ENCODE data around the gene PTDSS2.

Gene PTDSS2

GRCh38 chr11:474914-475506 is 24.9 kb downstream of the PTDSS2 start:
- no peaks in the 10 kb centered on the region for H3K4me1 ChIP-seq (ENCODE audit: control insufficient read depth, low read length)
- peaks cover 3% of the 10 kb centered on the region; the same call in 1 of the 2 replicates for H3K36me3 ChIP-seq (ENCODE audit: control insufficient read depth, low read length)
- H3K27me3 ChIP-seq (ENCODE audit: control insufficient read depth, low read length) = no peaks in the 10 kb centered on the region
- H3K9me3 ChIP-seq (ENCODE audit: control insufficient read depth, insufficient read depth, low read length) = no peaks in the 10 kb centered on the region
- H3K79me2 ChIP-seq (ENCODE audit: control insufficient read depth, low read length) = 0 out of 2 replicates have a peak, but pooled peaks cover 4% of the 10 kb centered on the region
- H3K9me2 ChIP-seq (replicated peaks; ENCODE audit: control insufficient read depth, low read length) = no peaks in the 10 kb centered on the region
- no peak overlapping the region for H3K4me3 ChIP-seq (ENCODE audit: low read length)
- no peaks in the 10 kb centered on the region for H3F3A ChIP-seq (ENCODE audit: control insufficient read depth, insufficient read depth)
- H3K27ac ChIP-seq (ENCODE audit: low read depth, low read length) = no peak overlapping the region
- H4K20me1 ChIP-seq (ENCODE audit: control insufficient read depth, insufficient read depth, low read depth, low read length) = no peaks in the 10 kb centered on the region
- H3K4me2 ChIP-seq (ENCODE audit: low read length) = no peak overlapping the region
- TF ChIP-seq, protein P1, sequence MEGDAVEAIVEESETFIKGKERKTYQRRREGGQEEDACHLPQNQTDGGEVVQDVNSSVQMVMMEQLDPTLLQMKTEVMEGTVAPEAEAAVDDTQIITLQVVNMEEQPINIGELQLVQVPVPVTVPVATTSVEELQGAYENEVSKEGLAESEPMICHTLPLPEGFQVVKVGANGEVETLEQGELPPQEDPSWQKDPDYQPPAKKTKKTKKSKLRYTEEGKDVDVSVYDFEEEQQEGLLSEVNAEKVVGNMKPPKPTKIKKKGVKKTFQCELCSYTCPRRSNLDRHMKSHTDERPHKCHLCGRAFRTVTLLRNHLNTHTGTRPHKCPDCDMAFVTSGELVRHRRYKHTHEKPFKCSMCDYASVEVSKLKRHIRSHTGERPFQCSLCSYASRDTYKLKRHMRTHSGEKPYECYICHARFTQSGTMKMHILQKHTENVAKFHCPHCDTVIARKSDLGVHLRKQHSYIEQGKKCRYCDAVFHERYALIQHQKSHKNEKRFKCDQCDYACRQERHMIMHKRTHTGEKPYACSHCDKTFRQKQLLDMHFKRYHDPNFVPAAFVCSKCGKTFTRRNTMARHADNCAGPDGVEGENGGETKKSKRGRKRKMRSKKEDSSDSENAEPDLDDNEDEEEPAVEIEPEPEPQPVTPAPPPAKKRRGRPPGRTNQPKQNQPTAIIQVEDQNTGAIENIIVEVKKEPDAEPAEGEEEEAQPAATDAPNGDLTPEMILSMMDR (IDR thresholded peaks at IDR 0.05; ENCODE audit: low read depth, low read length, poor library complexity, severe bottlenecking) = no peak
- no peak for TF ChIP-seq EZH2phosphoT487 (IDR thresholded peaks at IDR 0.05; ENCODE audit: borderline replicate concordance, low read length)

DNA sequence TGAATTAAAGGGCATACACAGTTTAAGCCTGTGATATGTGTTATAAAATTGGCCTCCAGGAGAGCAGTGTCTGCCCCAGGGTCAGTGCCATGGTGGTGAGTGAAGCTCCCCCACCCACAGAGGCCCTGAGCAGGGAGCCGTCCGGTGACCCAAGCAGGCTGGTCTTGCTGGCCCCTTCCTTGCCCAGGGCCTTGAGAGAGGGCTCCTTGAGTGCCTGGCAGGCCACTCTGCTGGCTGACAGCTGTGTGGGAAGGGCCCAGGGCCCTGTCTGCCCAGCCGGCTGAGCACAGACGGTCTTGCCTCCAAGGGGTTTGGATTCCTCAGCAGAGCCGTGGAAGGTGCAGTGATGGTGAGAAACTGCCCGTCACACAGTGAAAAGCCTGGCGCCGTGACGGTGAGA is 25.9 kb downstream of the PTDSS2 start:
- TF ChIP-seq, protein P1 (IDR thresholded peaks at IDR 0.05; ENCODE audit: low read depth, low read length, poor library complexity, severe bottlenecking) = no peak
- TF ChIP-seq EZH2phosphoT487 (IDR thresholded peaks at IDR 0.05; ENCODE audit: borderline replicate concordance, low read length) = no peak
- Histone ChIP-seq H3K79me2 (ENCODE audit: control insufficient read depth, low read length) (0 out of 2 replicates have a peak, but pooled peaks cover 4% of the 10 kb centered on the region), H3K9me3 (ENCODE audit: control insufficient read depth, insufficient read depth, low read length) (no peaks in the 10 kb centered on the region), H3K9me2 (replicated peaks; ENCODE audit: control insufficient read depth, low read length) (no peaks in the 10 kb centered on the region), H3K36me3 (ENCODE audit: control insufficient read depth, low read length) (peaks cover 3% of the 10 kb centered on the region; the same call in 1 of the 2 replicates), H3K4me3 (ENCODE audit: low read length) (no peak overlapping the region), H3K4me2 (ENCODE audit: low read length) (no peak overlapping the region), H4K20me1 (ENCODE audit: control insufficient read depth, insufficient read depth, low read depth, low read length) (no peaks in the 10 kb centered on the region), H3K27ac (ENCODE audit: low read depth, low read length) (no peak overlapping the region), H3K4me1 (ENCODE audit: control insufficient read depth, low read length) (no peaks in the 10 kb centered on the region), H3K27me3 (ENCODE audit: control insufficient read depth, low read length) (no peaks in the 10 kb centered on the region), H3F3A (ENCODE audit: control insufficient read depth, insufficient read depth) (no peaks in the 10 kb centered on the region)

DNA sequence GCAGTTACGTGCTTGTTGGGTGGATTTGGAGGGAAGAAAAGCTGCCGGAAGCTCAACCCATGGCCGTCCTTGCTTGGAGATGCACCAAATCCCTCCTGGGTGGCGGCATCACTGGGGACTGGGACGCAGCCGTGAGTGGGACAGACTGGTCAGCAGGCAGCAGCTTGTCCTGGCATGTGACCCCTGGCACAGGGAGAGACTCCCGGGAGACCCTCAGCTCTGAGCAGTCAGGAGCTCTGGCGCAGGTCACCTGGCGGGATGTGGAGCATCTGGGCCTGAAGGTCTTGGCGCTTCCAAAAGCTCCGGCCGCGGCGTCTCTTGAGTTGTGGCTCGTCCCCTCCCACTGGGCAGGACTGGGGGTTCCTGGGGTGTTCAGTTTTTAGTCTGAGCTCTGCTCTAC is 26.3 kb downstream of the PTDSS2 start:
- TF ChIP-seq, protein P1 (IDR thresholded peaks at IDR 0.05; ENCODE audit: low read depth, low read length, poor library complexity, severe bottlenecking) = no peak
- TF ChIP-seq EZH2phosphoT487 (IDR thresholded peaks at IDR 0.05; ENCODE audit: borderline replicate concordance, low read length) = no peak
- peaks cover 3% of the 10 kb centered on the region; the same call in 1 of the 2 replicates for H3K36me3 ChIP-seq (ENCODE audit: control insufficient read depth, low read length)
- no peak overlapping the region for H3K4me3 ChIP-seq (ENCODE audit: low read length)
- H4K20me1 ChIP-seq (ENCODE audit: control insufficient read depth, insufficient read depth, low read depth, low read length) = no peaks in the 10 kb centered on the region
- no peak overlapping the region for H3K4me2 ChIP-seq (ENCODE audit: low read length)
- H3K4me1 ChIP-seq (ENCODE audit: control insufficient read depth, low read length) = no peaks in the 10 kb centered on the region
- no peaks in the 10 kb centered on the region for H3K27me3 ChIP-seq (ENCODE audit: control insufficient read depth, low read length)
- no peak overlapping the region for H3K27ac ChIP-seq (ENCODE audit: low read depth, low read length)
- 0 out of 2 replicates have a peak, but pooled peaks cover 4% of the 10 kb centered on the region for H3K79me2 ChIP-seq (ENCODE audit: control insufficient read depth, low read length)
- no peaks in the 10 kb centered on the region for H3K9me3 ChIP-seq (ENCODE audit: control insufficient read depth, insufficient read depth, low read length)
- H3K9me2 ChIP-seq (replicated peaks; ENCODE audit: control insufficient read depth, low read length) = no peaks in the 10 kb centered on the region
- no peaks in the 10 kb centered on the region; the same call in 1 of the 2 replicates for H3F3A ChIP-seq (ENCODE audit: control insufficient read depth, insufficient read depth)

All from DOHH2 (cell line).